Hematopoietic multipotent progenitor cell treated with erythropoietin and hydrocortisone succinate and interleukin-3 and kit ligand, for 8 days (in vitro differentiated cells): ENCODE results near the gene HOXB5.

Experiments
- DNase-seq: peaks from one replicate; pipeline ENCODE4 v3.0.0-alpha.2; 2015

HOXB5 gene

GRCh38 chr17:48571024-48571818 is 22.4 kb downstream of the HOXB5 start:
- no peak for DNase-seq

GRCh38 chr17:48570325-48571023 is 23.1 kb downstream of the HOXB5 start:
- DNase-seq = no peak

GRCh38 chr17:48569674-48570324 is 23.8 kb downstream of the HOXB5 start:
- no peak for DNase-seq

GRCh38 chr17:48569240-48569582 is 24.4 kb downstream of the HOXB5 start:
- no peak for DNase-seq

- DNase-seq = no peak
These were observed 24.9 kb downstream of the HOXB5 start for GRCh38 chr17:48568499-48569239.

- no peak for DNase-seq
These were observed 25.8 kb downstream of the HOXB5 start for GRCh38 chr17:48567646-48568354.

GRCh38 chr17:48567209-48567608 is 26.4 kb downstream of the HOXB5 start:
- no peak for DNase-seq

GRCh38 chr17:48566717-48567116 is 26.9 kb downstream of the HOXB5 start:
- no peak for DNase-seq

GRCh38 chr17:48565925-48566710 is 27.5 kb downstream of the HOXB5 start:
- no peak for DNase-seq

GRCh38 chr17:48565022-48565554 is 28.5 kb downstream of the HOXB5 start:
- no peak for DNase-seq

GRCh38 chr17:48564188-48565021 is 29.2 kb downstream of the HOXB5 start:
- DNase-seq = no peak

- DNase-seq = no peak
These were observed 29.8 kb downstream of the HOXB5 start for GRCh38 chr17:48563867-48564187.

- no peak for DNase-seq
These were observed 30.2 kb downstream of the HOXB5 start for GRCh38 chr17:48563385-48563838.

- DNase-seq = no peak
These were observed 30.6 kb downstream of the HOXB5 start for GRCh38 chr17:48562934-48563333.

- no peak for DNase-seq
These were observed 31.4 kb downstream of the HOXB5 start for GRCh38 chr17:48561884-48562810.

- no peak for DNase-seq
These were observed 33.5 kb downstream of the HOXB5 start for GRCh38 chr17:48559840-48560817.

GRCh38 chr17:48559122-48559839 is 34.3 kb downstream of the HOXB5 start:
- no peak for DNase-seq

GRCh38 chr17:48558831-48559121 is 34.8 kb downstream of the HOXB5 start:
- DNase-seq = no peak
